ENCODE results near the gene INPP5A. TPM values are rescaled to one million over a fixed set of nuclear protein-coding genes. Genes with fewer than 3 reads are reported as not detected.

The INPP5A gene
- total and polyA plus RNA-seq, 2 of the 13 experiments (the other 11 are each of a cell fraction or from before 2014, with no cell fraction given) = 17.5 to 37.9 TPM

- TF ChIP-seq MAF1 (CRISPR knock-in tag; IDR thresholded peaks at IDR 0.05; ENCODE audit: borderline replicate concordance) = no peak
- no peak for TF ChIP-seq IKZF4 (CRISPR knock-in tag; IDR thresholded peaks at IDR 0.05; ENCODE audit: borderline replicate concordance, low read depth, not compliant biosample characterization)
- TF ChIP-seq PHF21A (CRISPR knock-in tag; IDR thresholded peaks at IDR 0.05) = no peak
These were observed 262.3 kb downstream of the INPP5A start (continued) for GRCh38 chr10:132799865-132800264.

- in situ Hi-C loops (cut with HindIII; ENCODE audit: extremely low pct_ligation_motif_present, low pct_unique_long_range_greater_than_20kb) (loop anchor here (5.0 kb wide), 1 partner anchor 150 kb away; no protein-coding TSS in a partner anchor), intact Hi-C loops (cut with micrococcal nuclease; ENCODE audit: unreplicated experiment) (no loop called here)
- CTCF ChIA-PET (ENCODE audit: low intra/inter-chr PET ratio, low total read pairs) = no interaction called here
- Histone ChIP-seq H3K79me2 (ENCODE audit: insufficient read depth, low read length) (no peaks in the 10 kb centered on the region), H3K4me3 (replicated peaks in 1 of 3; ENCODE audit: insufficient read depth in 1 of 3, low read depth in 2 of 3, low read length in 3 of 3) (no peak overlapping the region), H3K4me1 (ENCODE audit: insufficient read depth, low read length) (no peaks in the 10 kb centered on the region), H4K20me1 (ENCODE audit: insufficient read depth, low read length) (no peaks in the 10 kb centered on the region), H3K9me3 (ENCODE audit: low read length) (no peaks in the 10 kb centered on the region), H3K4me2 (ENCODE audit: low read depth, low read length) (no peak overlapping the region), H3K27me3 (ENCODE audit: control insufficient read depth in 1 of 2, insufficient read depth in 2 of 2, low read length in 2 of 2) (peaks cover 3 to 50% of the 10 kb centered on the region in 2 experiments), H2AFZ (ENCODE audit: low read length) (no peak overlapping the region), H3K36me3 (replicated peaks in 1 of 2; ENCODE audit: control insufficient read depth in 1 of 2, insufficient read depth in 2 of 2, low read length in 2 of 2) (no peaks in the 10 kb centered on the region), H3K27ac (ENCODE audit: extremely low read length, insufficient read depth, low read length) (no peak overlapping the region), H3K9ac (ENCODE audit: insufficient read depth, low read depth, low read length) (no peak overlapping the region)
- BruUV-seq (replicated peaks) = no TSS peak
- WGBS (ENCODE audit: low lambda C conversion rate) = 28% methylated on average over 4 of the region's 8 CpGs
- POLR2A ChIA-PET = no interaction called here
- no peak for DNase-seq (ENCODE audit: low spot score)
- no peak for FAIRE-seq
- no peak for ATAC-seq
- TF ChIP-seq ZNF530 (CRISPR knock-in tag; IDR thresholded peaks at IDR 0.05; ENCODE audit: low read depth) (no peak), MED1 (CRISPR knock-in tag; IDR thresholded peaks at IDR 0.05) (no peak), TBP (CRISPR knock-in tag; IDR thresholded peaks at IDR 0.05) (no peak), NCOA5 (CRISPR knock-in tag; IDR thresholded peaks at IDR 0.05) (no peak), MBNL3 (CRISPR knock-in tag; conservative IDR thresholded peaks at IDR 0.05) (no peak), TCF7L2 (IDR thresholded peaks at IDR 0.05; ENCODE audit: low read depth, low read length) (no peak), ELF4 (CRISPR knock-in tag; IDR thresholded peaks at IDR 0.05; ENCODE audit: borderline replicate concordance) (no peak), ZSCAN12 (CRISPR knock-in tag; IDR thresholded peaks at IDR 0.05) (no peak), ZFX (CRISPR knock-in tag; IDR thresholded peaks at IDR 0.05; ENCODE audit: low read depth) (no peak), GFI1 (CRISPR knock-in tag; IDR thresholded peaks at IDR 0.05; ENCODE audit: borderline replicate concordance) (no peak), TCF12 (IDR thresholded peaks at IDR 0.05) (no peak), TCF12 (CRISPR knock-in tag; IDR thresholded peaks at IDR 0.05) (no peak), KMT2B (CRISPR knock-in tag; IDR thresholded peaks at IDR 0.05) (no peak)
- TF ChIP-seq, protein P1, sequence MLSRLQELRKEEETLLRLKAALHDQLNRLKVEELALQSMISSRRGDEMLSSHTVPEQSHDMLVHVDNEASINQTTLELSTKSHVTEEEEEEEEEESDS (CRISPR knock-in tag; IDR thresholded peaks at IDR 0.05; ENCODE audit: borderline replicate concordance) = no peak
- TF ChIP-seq, protein P2, sequence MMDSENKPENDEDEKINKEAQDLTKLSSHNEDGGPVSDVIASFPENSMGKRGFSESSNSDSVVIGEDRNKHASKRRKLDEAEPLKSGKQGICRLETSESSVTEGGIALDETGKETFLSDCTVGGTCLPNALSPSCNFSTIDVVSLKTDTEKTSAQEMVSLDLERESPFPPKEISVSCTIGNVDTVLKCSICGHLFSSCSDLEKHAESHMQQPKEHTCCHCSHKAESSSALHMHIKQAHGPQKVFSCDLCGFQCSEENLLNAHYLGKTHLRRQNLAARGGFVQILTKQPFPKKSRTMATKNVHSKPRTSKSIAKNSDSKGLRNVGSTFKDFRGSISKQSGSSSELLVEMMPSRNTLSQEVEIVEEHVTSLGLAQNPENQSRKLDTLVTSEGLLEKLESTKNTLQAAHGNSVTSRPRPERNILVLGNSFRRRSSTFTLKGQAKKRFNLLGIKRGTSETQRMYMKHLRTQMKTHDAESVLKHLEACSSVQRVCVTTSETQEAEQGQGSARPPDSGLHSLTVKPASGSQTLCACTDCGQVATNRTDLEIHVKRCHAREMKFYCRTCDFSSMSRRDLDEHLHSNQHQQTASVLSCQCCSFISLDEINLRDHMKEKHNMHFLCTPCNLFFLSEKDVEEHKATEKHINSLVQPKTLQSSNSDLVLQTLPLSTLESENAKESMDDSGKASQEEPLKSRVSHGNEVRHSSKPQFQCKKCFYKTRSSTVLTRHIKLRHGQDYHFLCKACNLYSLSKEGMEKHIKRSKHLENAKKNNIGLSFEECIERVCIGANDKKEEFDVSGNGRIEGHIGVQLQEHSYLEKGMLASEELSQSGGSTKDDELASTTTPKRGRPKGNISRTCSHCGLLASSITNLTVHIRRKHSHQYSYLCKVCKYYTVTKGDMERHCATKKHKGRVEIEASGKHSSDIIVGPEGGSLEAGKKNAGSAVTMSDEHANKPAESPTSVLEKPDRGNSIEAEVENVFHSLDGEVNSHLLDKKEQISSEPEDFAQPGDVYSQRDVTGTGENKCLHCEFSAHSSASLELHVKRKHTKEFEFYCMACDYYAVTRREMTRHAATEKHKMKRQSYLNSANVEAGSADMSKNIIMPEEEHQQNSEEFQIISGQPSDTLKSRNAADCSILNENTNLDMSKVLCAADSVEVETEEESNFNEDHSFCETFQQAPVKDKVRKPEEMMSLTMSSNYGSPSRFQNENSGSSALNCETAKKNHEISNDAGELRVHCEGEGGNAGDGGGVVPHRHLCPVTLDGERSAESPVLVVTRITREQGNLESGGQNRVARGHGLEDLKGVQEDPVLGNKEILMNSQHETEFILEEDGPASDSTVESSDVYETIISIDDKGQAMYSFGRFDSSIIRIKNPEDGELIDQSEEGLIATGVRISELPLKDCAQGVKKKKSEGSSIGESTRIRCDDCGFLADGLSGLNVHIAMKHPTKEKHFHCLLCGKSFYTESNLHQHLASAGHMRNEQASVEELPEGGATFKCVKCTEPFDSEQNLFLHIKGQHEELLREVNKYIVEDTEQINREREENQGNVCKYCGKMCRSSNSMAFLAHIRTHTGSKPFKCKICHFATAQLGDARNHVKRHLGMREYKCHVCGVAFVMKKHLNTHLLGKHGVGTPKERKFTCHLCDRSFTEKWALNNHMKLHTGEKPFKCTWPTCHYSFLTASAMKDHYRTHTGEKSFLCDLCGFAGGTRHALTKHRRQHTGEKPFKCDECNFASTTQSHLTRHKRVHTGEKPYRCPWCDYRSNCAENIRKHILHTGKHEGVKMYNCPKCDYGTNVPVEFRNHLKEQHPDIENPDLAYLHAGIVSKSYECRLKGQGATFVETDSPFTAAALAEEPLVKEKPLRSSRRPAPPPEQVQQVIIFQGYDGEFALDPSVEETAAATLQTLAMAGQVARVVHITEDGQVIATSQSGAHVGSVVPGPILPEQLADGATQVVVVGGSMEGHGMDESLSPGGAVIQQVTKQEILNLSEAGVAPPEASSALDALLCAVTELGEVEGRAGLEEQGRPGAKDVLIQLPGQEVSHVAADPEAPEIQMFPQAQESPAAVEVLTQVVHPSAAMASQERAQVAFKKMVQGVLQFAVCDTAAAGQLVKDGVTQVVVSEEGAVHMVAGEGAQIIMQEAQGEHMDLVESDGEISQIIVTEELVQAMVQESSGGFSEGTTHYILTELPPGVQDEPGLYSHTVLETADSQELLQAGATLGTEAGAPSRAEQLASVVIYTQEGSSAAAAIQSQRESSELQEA (CRISPR knock-in tag; IDR thresholded peaks at IDR 0.05; ENCODE audit: not compliant biosample characterization) = no peak
These were observed 264.5 kb downstream of the INPP5A start for GRCh38 chr10:132802048-132802447.

Measured in HepG2 (cell line).